Liver (tissue), 9 donors: Measurements from ENCODE around the gene BIN1. TPM values are rescaled to one million over a fixed set of nuclear protein-coding genes. Genes with fewer than 3 reads are reported as not detected.

Experiments
- DNase-seq: peaks from one replicate; pipeline ENCODE4 v3.0.0-alpha.2; 2017; ENCODE audit warnings: low spot score
- H3K27ac ChIP-seq, 2 donors: one replicate each; pipeline ENCODE4 v1.7.0; 2013; ENCODE audit warnings: inconsistent platforms in 2 of 2, low read length in 2 of 2, control low read depth in 1 of 2, low read depth in 1 of 2, mild to moderate bottlenecking in 1 of 2
- H3K27me3 ChIP-seq, 4 donors: one replicate each; pipeline versions ENCODE4 v1.6.1 to v1.7.0; 2013; ENCODE audit warnings: low read length in 3 of 4, inconsistent platforms in 1 of 4, mild to moderate bottlenecking in 1 of 4, moderate library complexity in 1 of 4; ENCODE audit not compliant: control insufficient read depth in 4 of 4, insufficient read depth in 4 of 4
- H3K36me3 ChIP-seq, 4 donors: one replicate each; pipeline versions ENCODE4 v1.6.1 to v1.7.0; 2013; ENCODE audit warnings: low read length in 3 of 4, mild to moderate bottlenecking in 3 of 4, low read depth in 1 of 4, moderate library complexity in 1 of 4; ENCODE audit not compliant: control insufficient read depth in 4 of 4, insufficient read depth in 3 of 4
- H3K4me1 ChIP-seq, 4 donors: one replicate each; pipeline versions ENCODE4 v1.6.1 to v1.7.0; 2013; ENCODE audit warnings: low read length in 3 of 4, mild to moderate bottlenecking in 3 of 4, moderate library complexity in 1 of 4; ENCODE audit not compliant: control insufficient read depth in 4 of 4, insufficient read depth in 4 of 4
- H3K4me3 ChIP-seq, 3 donors: one replicate each; pipeline versions ENCODE4 v1.6.1 to v1.7.0; 2013; ENCODE audit warnings: low read length in 3 of 3, control low read depth in 1 of 3, low read depth in 1 of 3, mild to moderate bottlenecking in 1 of 3
- H3K9ac ChIP-seq, 2 donors: one replicate each; pipeline ENCODE4 v1.7.0; 2013; ENCODE audit warnings: low read length in 2 of 2, mild to moderate bottlenecking in 2 of 2, moderate library complexity in 2 of 2, control low read depth in 1 of 2, low read depth in 1 of 2
- H3K9me3 ChIP-seq, 4 donors: one replicate each; pipeline versions ENCODE4 v1.6.1 to v1.7.0; 2013; ENCODE audit warnings: low read length in 3 of 4; ENCODE audit not compliant: control insufficient read depth in 4 of 4
- FOXA2 ChIP-seq: IDR thresholded peaks from 2 replicates; pipeline ENCODE4 v1.6.1; 2016; ENCODE audit warnings: antibody characterized with exemption
- GABPA ChIP-seq, 2 donors: IDR thresholded peaks in 1 of 2; conservative IDR thresholded peaks in 1 of 2; 2 replicates each; pipeline ENCODE4 v1.6.1; 2016; ENCODE audit warnings: antibody characterized with exemption in 2 of 2, mild to moderate bottlenecking in 1 of 2, moderate library complexity in 1 of 2
- HNF4G ChIP-seq: IDR thresholded peaks from 2 replicates; pipeline ENCODE4 v1.6.1; 2016; ENCODE audit warnings: antibody characterized with exemption
- JUND ChIP-seq, 2 donors: IDR thresholded peaks; 2 replicates each; pipeline ENCODE4 v1.6.1; 2016; ENCODE audit warnings: antibody characterized with exemption in 2 of 2
- MAX ChIP-seq: IDR thresholded peaks from 2 replicates; pipeline ENCODE4 v1.6.1; 2016; ENCODE audit warnings: antibody characterized with exemption
- NR2F2 ChIP-seq: IDR thresholded peaks from 2 replicates; pipeline ENCODE4 v1.6.1; 2016; ENCODE audit warnings: antibody characterized with exemption
- RAD21 ChIP-seq, 2 donors: IDR thresholded peaks; 2 replicates each; pipeline ENCODE4 v1.6.1; 2016; ENCODE audit warnings: antibody characterized with exemption in 2 of 2, mild to moderate bottlenecking in 2 of 2
- RXRA ChIP-seq, 2 donors: IDR thresholded peaks; 2 replicates each; pipeline ENCODE4 v1.6.1; 2017 to 2018; ENCODE audit warnings: antibody characterized with exemption in 2 of 2, mild to moderate bottlenecking in 1 of 2
- SP1 ChIP-seq: IDR thresholded peaks from 2 replicates; pipeline ENCODE4 v1.6.1; 2018; ENCODE audit warnings: antibody characterized with exemption, mild to moderate bottlenecking
- WGBS: extraction: QIAGEN DNeasy Blood & Tissue Kit; methylation state at CpG from one replicate; pipeline ENCODE4 v1.1.7; 2013; 5-methylcytosine and 5-hydroxymethylcytosine counted together
- polyA plus RNA-seq, 2 donors: library from polyadenylated mRNA; stranded (reverse) in 1 of 2; unstranded in 1 of 2; fragments of 200-250 nt in 1 of 2; fragments of >200 nt in 1 of 2; fragmentation: Nextera tagmentation in 1 of 2; extraction: Ambion mirVana in 1 of 2; gene quantifications; one replicate each; pipeline versions ENCODE4 v1.2.1 to v1.2.3, GENCODE V29; 2013 to 2015
- total RNA-seq, 2 donors: library from RNA; depleted of rRNA; stranded (reverse); fragments of >200 nt; gene quantifications; one replicate each; pipeline ENCODE4 v1.2.3, GENCODE V29; 2014
- donor health status: healthy.
- donor health status: healthy.
- donor health status: healthy.
- donor health status: healthy.
- donor health status: healthy.

The BIN1 gene
- total and polyA plus RNA-seq, 4 donors: 13.3 to 21.5 (median 15.0) TPM

- peaks cover 5 to 29% (median 19%) of the 10 kb centered on the region in 4 donors for H3K4me1 ChIP-seq
These were observed 42.2 kb downstream of the BIN1 start for GRCh38 chr2:127064642-127065250.

GRCh38 chr2:127063701-127064590 is 43.0 kb downstream of the BIN1 start:
- H3K4me3 ChIP-seq: no peak overlapping the region
- no peaks in the 10 kb centered on the region for H3K27me3 ChIP-seq
- H3K4me1 ChIP-seq: peaks cover 5 to 30% (median 21%) of the 10 kb centered on the region in 4 donors
- no peaks in the 10 kb centered on the region for H3K9me3 ChIP-seq
- no peak for DNase-seq
- H3K36me3 ChIP-seq: peaks cover 0 to 4% (median under 1%) of the 10 kb centered on the region in 4 donors
- WGBS: 93% methylated on average over 28 of the region's 28 CpGs
- TF ChIP-seq JUND (IDR thresholded peaks at IDR 0.05) (no peak), HNF4G (no peak), NR2F2 (no peak)
- peak overlapping the region in 1 of 2 donors; percentile 17 for H3K27ac ChIP-seq
- no peak overlapping the region for H3K9ac ChIP-seq

More at GRCh38 chr2:127064642-127065250, 42.2 kb downstream of the BIN1 start:
- Histone ChIP-seq H3K4me3 (no peak overlapping the region), H3K9me3 (no peaks in the 10 kb centered on the region), H3K27me3 (no peaks in the 10 kb centered on the region), H3K27ac (peak overlapping the region; percentile 9 to 17), H3K9ac (no peak overlapping the region), H3K36me3 (peaks cover 0 to 7% (median 3%) of the 10 kb centered on the region in 4 donors)
- 65% methylated on average over 17 of the region's 17 CpGs for WGBS
- no peak for DNase-seq
- TF ChIP-seq NR2F2 (peak; percentile 39), GABPA (IDR thresholded peaks at IDR 0.05 in 1 of 2, conservative IDR thresholded peaks at IDR 0.05 in 1 of 2) (no peak), MAX (no peak), JUND (IDR thresholded peaks at IDR 0.05) (peak in 1 of 2 donors; percentile 78), RXRA (IDR thresholded peaks at IDR 0.05) (peak in 1 of 2 donors; percentile 42), RAD21 (IDR thresholded peaks at IDR 0.05) (peak in 1 of 2 donors; percentile 32), SP1 (peak; percentile 38), FOXA2 (no peak)

- no peak for DNase-seq
- H3K36me3 ChIP-seq: peaks cover 0 to 4% (median 0%) of the 10 kb centered on the region in 4 donors
- peak overlapping the region; percentile 56 to 87 for H3K27ac ChIP-seq
These were observed 45.3 kb downstream of the BIN1 start for GRCh38 chr2:127061375-127062273.

More at GRCh38 chr2:127061375-127062273, 45.3 kb downstream of the BIN1 start:
- H3K9ac ChIP-seq: no peak overlapping the region
- H3K4me3 ChIP-seq: no peak overlapping the region
- H3K9me3 ChIP-seq: no peaks in the 10 kb centered on the region
- TF ChIP-seq NR2F2 (peak; percentile 42), RAD21 (IDR thresholded peaks at IDR 0.05) (no peak), SP1 (peak; percentile 51)
- no peaks in the 10 kb centered on the region for H3K27me3 ChIP-seq
- WGBS: 82% methylated on average over 23 of the region's 23 CpGs
- peaks cover 2 to 24% (median 16%) of the 10 kb centered on the region in 4 donors for H3K4me1 ChIP-seq
